Kidney (tissue), 14 donors: ENCODE results near the gene FRRS1L. TPM values are rescaled to one million over a fixed set of nuclear protein-coding genes. Genes with fewer than 3 reads are reported as not detected.

Source experiments
- DNase-seq, 5 donors: peaks; one replicate each; pipeline ENCODE4 v3.0.0-alpha.2; 2013 to 2020
- FAIRE-seq: peaks from 2 replicates; lab custom pipeline; 2012; peaks lifted over from hg19 to GRCh38; lab: Jason Lieb, UNC
- H3K27ac ChIP-seq, 2 donors: one replicate each; pipeline ENCODE4 v1.7.0; 2013; ENCODE audit warnings: low read depth in 2 of 2, low read length in 2 of 2, inconsistent platforms in 1 of 2
- H3K27me3 ChIP-seq: one replicate; pipeline ENCODE4 v1.7.1; 2013; ENCODE audit warnings: low read length, inconsistent platforms; ENCODE audit not compliant: control insufficient read depth, insufficient read depth
- H3K36me3 ChIP-seq, 3 donors: one replicate each; pipeline versions ENCODE4 v1.7.0 to v1.7.1; 2013; ENCODE audit warnings: low read length in 3 of 3, control low read depth in 1 of 3, inconsistent platforms in 1 of 3; ENCODE audit not compliant: insufficient read depth in 3 of 3, control insufficient read depth in 2 of 3
- H3K4me1 ChIP-seq, 3 donors: one replicate each; pipeline versions ENCODE4 v1.7.0 to v1.7.1; 2013; ENCODE audit warnings: low read length in 3 of 3, inconsistent platforms in 1 of 3, low read depth in 1 of 3; ENCODE audit not compliant: control insufficient read depth in 2 of 3, insufficient read depth in 2 of 3
- H3K4me3 ChIP-seq, 3 donors: one replicate each; pipeline versions ENCODE4 v1.7.0 to v1.8.1; 2013; ENCODE audit warnings: low read length in 3 of 3, control low read depth in 1 of 3, inconsistent platforms in 1 of 3
- H3K9ac ChIP-seq, 3 donors: one replicate each; pipeline versions ENCODE4 v1.7.0 to v1.7.1; 2013; ENCODE audit warnings: low read length in 3 of 3, control low read depth in 1 of 3, inconsistent platforms in 1 of 3
- H3K9me3 ChIP-seq, 3 donors: one replicate each; pipeline versions ENCODE4 v1.7.0 to v1.7.1; 2013; ENCODE audit warnings: low read length in 3 of 3, control low read depth in 1 of 3, inconsistent platforms in 1 of 3; ENCODE audit not compliant: control insufficient read depth in 2 of 3, insufficient read depth in 1 of 3
- CTCF ChIP-seq: IDR thresholded peaks from 3 replicates; pipeline ENCODE4 v1.5.1; 2012; ENCODE audit warnings: mild to moderate bottlenecking, moderate library complexity, borderline replicate concordance; ENCODE audit not compliant: insufficient read depth; ENCODE audit errors: extremely low read depth
- intact Hi-C: fragments of 100-400 bp; cut with DNase I; formaldehyde crosslinking; loops from one replicate; pipeline ENCODE4 v1.11.1; 2022
- polyA plus RNA-seq: library from polyadenylated mRNA; stranded (reverse); fragments of 350-450 nt; fragmentation: Illumina TruSeq; extraction: RNeasy Lipid Tissue Mini Kit (QIAGEN cat#74804); gene quantifications from one replicate; pipeline ENCODE4 v1.2.3, GENCODE V29; 2014; ENCODE audit warnings: low read depth, low replicate concordance; ENCODE audit not compliant: insufficient read depth
- total RNA-seq: library from RNA; stranded (reverse); fragmentation: NEBNext Ultra II Directional; extraction: Animal tissue kit (Norgen Biotek cat#: 25700); gene quantifications from one replicate; pipeline ENCODE4 v1.2.1, GENCODE V29; 2021
- donor health status: control.
- donor health status: control.
- donor health status: control.
- donor health status: control.
- donor health status: control.
- donor health status: DM: yes; HTN: yes; CAD: no.
- donor health status: Normal renal cell carcinoma (clear cell type).

The FRRS1L gene
- total and polyA plus RNA-seq, 2 donors from 2014 or later, result 0.06 TPM; not detected in 1

GRCh38 chr9:109118808-109119438 lies 48.1 kb downstream of the FRRS1L start:
- H3K27me3 ChIP-seq, result no peaks in the 10 kb centered on the region
- DNase-seq, result peak; percentile 10 to 84 (median 57)
- H3K4me1 ChIP-seq, result peaks cover 0 to 23% (median 20%) of the 10 kb centered on the region in 3 donors
- no peak for TF ChIP-seq CTCF
- no peaks in the 10 kb centered on the region for H3K36me3 ChIP-seq
- H3K9ac ChIP-seq, result peak overlapping the region; percentile 44 to 90 (median 71)
- FAIRE-seq, result no peak
- peak overlapping the region; percentile 83 to 91 (median 89) for H3K4me3 ChIP-seq
- H3K9me3 ChIP-seq, result no peaks in the 10 kb centered on the region
- intact Hi-C loops, result no loop called here
- H3K27ac ChIP-seq, result peak overlapping the region; percentile 81 to 92

- no peaks in the 10 kb centered on the region for H3K36me3 ChIP-seq
- peak overlapping the region; percentile 83 to 91 (median 89) for H3K4me3 ChIP-seq
- H3K4me1 ChIP-seq, result peaks cover 0 to 30% (median 21%) of the 10 kb centered on the region in 3 donors
- DNase-seq, result peak; percentile 45 to 78 (median 69)
- H3K27me3 ChIP-seq, result no peaks in the 10 kb centered on the region
- TF ChIP-seq CTCF, result no peak
- peak overlapping the region; percentile 49 to 92 for H3K27ac ChIP-seq
- H3K9ac ChIP-seq, result peak overlapping the region; percentile 44 to 90 (median 71)
- intact Hi-C loops, result no loop called here
- FAIRE-seq, result peak; percentile 11
- H3K9me3 ChIP-seq, result no peaks in the 10 kb centered on the region
Observed at GRCh38 chr9:109117856-109118807, 48.9 kb downstream of the FRRS1L start.

- Histone ChIP-seq H3K27ac (peak overlapping the region in 1 of 2 donors; percentile 16), H3K4me3 (peak overlapping the region in 2 of 3 donors; percentile 4 to 7), H3K4me1 (peaks cover 0 to 41% (median 23%) of the 10 kb centered on the region in 3 donors), H3K9me3 (no peaks in the 10 kb centered on the region), H3K27me3 (no peaks in the 10 kb centered on the region), H3K36me3 (no peaks in the 10 kb centered on the region), H3K9ac (no peak overlapping the region)
- no peak for TF ChIP-seq CTCF
- intact Hi-C loops, result no loop called here
- no peak for DNase-seq
- FAIRE-seq, result no peak
Observed at GRCh38 chr9:109115931-109116526, 51.0 kb downstream of the FRRS1L start.
